ENCODE measurements around the gene KRTAP5-6. TPM values are rescaled to one million over a fixed set of nuclear protein-coding genes. Genes with fewer than 3 reads are reported as not detected.

Gene KRTAP5-6
- total and polyA plus RNA-seq, 2 donors (not counting 1 experiment from before 2014, with no cell fraction given) = not detected

DNA sequence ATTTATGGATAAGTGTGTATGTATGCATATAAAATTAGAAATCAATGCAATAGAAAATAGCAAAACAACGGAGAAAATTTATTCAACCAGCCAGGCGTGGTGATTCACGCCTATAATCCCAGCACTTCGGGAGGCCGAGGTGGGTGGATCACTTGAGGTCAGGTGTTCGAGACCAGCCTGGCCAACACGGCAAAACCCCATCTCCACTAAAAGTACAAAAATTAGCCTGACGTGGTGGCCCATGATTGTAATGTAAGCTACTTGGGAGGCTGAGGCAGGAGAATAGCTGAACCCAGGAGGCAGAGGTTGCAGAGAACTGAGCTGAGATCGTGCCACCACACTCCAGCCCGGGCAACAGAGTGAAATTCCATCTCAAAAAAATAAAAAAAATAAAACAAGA, 5.5 kb downstream of the KRTAP5-6 start:
- DNase-seq = no peak
- H3K4me1 Mint-ChIP-seq = peaks cover 31% of the 10 kb centered on the region
- Histone ChIP-seq H3K9me3 (ENCODE audit: control extremely low read depth in 1 of 3, control insufficient read depth in 2 of 3, insufficient read depth in 1 of 3, low read length in 2 of 3) (peaks cover 0 to 13% (median 0%) of the 10 kb centered on the region in 3 donors), H3K4me1 (ENCODE audit: control insufficient read depth in 2 of 2, insufficient read depth in 2 of 2, low read length in 2 of 2) (peaks cover 19 to 31% of the 10 kb centered on the region in 2 donors), H2AFZ (ENCODE audit: insufficient read depth, low read depth, low read length, poor library complexity, severe bottlenecking) (no peak overlapping the region), H3K36me3 (replicated peaks in 1 of 2; ENCODE audit: control extremely low read depth in 1 of 2, control insufficient read depth in 1 of 2, extremely low read depth in 1 of 2, insufficient read depth in 2 of 2, low read length in 1 of 2) (no peaks in the 10 kb centered on the region), H3K27me3 (replicated peaks in 1 of 4; ENCODE audit: control extremely low read depth in 1 of 4, control insufficient read depth in 3 of 4, insufficient read depth in 4 of 4, low read length in 3 of 4) (peaks cover 0 to 15% (median 0%) of the 10 kb centered on the region in 4 experiments), H3K79me2 (ENCODE audit: control insufficient read depth, insufficient read depth, low read length) (no peaks in the 10 kb centered on the region), H3K27ac (ENCODE audit: low read length in 2 of 2) (no peak overlapping the region), H3K4me2 (replicated peaks; ENCODE audit: low read depth, low read length, poor library complexity, severe bottlenecking) (no peak overlapping the region), H3K4me3 (ENCODE audit: control extremely low read depth in 1 of 5, extremely low read depth in 1 of 5, insufficient read depth in 1 of 5, low read depth in 2 of 5, low read length in 4 of 5) (no peak overlapping the region), H4K20me1 (ENCODE audit: control insufficient read depth, insufficient read depth, low read length, poor library complexity, severe bottlenecking) (no peaks in the 10 kb centered on the region), H3K9ac (ENCODE audit: low read length) (no peak overlapping the region)
- ATAC-seq (ENCODE audit: low read depth) = no peak
- intact Hi-C loops (cut with micrococcal nuclease) = no loop called here
- ChIA-PET CTCF (interaction anchor here (0.7 to 4.2 kb wide), 4 partner anchors 9 to 450 kb away, joined by 3 to 18 read pairs (median 11); no protein-coding TSS in a partner anchor), POLR2A (no interaction called here)
- peaks cover 4% of the 10 kb centered on the region for H3K9me3 Mint-ChIP-seq (ENCODE audit: insufficient read depth)
- no peak overlapping the region for H3K4me3 Mint-ChIP-seq
- TF ChIP-seq CTCF (IDR thresholded peaks at IDR 0.05) = no peak
- no peak for TF ChIP-seq EZH2 (IDR thresholded peaks at IDR 0.05; ENCODE audit: borderline replicate concordance, insufficient read depth, low read depth, low read length, poor library complexity, severe bottlenecking)
- peaks cover 17% of the 10 kb centered on the region for H3K27me3 Mint-ChIP-seq
- 93% methylated on average over 2 of the region's 10 CpGs for WGBS (ENCODE audit: insufficient coverage)
- no peak overlapping the region for H3K27ac Mint-ChIP-seq

DNA sequence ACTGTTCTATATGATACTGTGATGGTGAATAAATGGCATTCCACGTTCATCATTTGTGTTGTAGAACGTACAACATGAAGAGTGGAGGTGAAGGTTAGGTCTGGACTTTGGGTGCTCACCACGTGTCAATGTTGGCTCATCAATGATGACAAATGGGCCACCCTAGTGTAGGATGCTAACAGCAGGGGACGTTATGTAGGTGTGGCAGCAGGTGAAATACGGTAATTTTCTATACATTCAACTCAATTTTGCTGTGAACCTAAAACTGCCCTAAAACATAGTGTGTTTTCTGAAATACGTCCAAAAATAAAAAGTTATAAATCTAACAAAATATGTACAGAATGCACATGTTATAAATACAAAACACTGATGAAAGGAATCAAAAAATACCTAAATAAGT, 6.2 kb downstream of the KRTAP5-6 start:
- H3K27me3 ChIP-seq (replicated peaks in 1 of 4; ENCODE audit: control extremely low read depth in 1 of 4, control insufficient read depth in 3 of 4, insufficient read depth in 4 of 4, low read length in 3 of 4) = peaks cover 0 to 15% (median 0%) of the 10 kb centered on the region in 4 experiments
- no peak overlapping the region for H3K4me3 ChIP-seq (ENCODE audit: control extremely low read depth in 1 of 5, extremely low read depth in 1 of 5, insufficient read depth in 1 of 5, low read depth in 2 of 5, low read length in 4 of 5)
- H3K79me2 ChIP-seq (ENCODE audit: control insufficient read depth, insufficient read depth, low read length) = no peaks in the 10 kb centered on the region
- H2AFZ ChIP-seq (ENCODE audit: insufficient read depth, low read depth, low read length, poor library complexity, severe bottlenecking) = no peak overlapping the region
- Mint-ChIP-seq H3K4me1 (peaks cover 31% of the 10 kb centered on the region), H3K4me3 (no peak overlapping the region), H3K27ac (no peak overlapping the region), H3K27me3 (peaks cover 15% of the 10 kb centered on the region), H3K9me3 (ENCODE audit: insufficient read depth) (peaks cover 4% of the 10 kb centered on the region)
- no peak for DNase-seq
- ATAC-seq (ENCODE audit: low read depth) = no peak
- peaks cover 19 to 32% of the 10 kb centered on the region in 2 donors for H3K4me1 ChIP-seq (ENCODE audit: control insufficient read depth in 2 of 2, insufficient read depth in 2 of 2, low read length in 2 of 2)
- no peaks in the 10 kb centered on the region for H4K20me1 ChIP-seq (ENCODE audit: control insufficient read depth, insufficient read depth, low read length, poor library complexity, severe bottlenecking)
- peaks cover 0 to 13% (median 0%) of the 10 kb centered on the region in 3 donors for H3K9me3 ChIP-seq (ENCODE audit: control extremely low read depth in 1 of 3, control insufficient read depth in 2 of 3, insufficient read depth in 1 of 3, low read length in 2 of 3)
- H3K27ac ChIP-seq (ENCODE audit: low read length in 2 of 2) = no peak overlapping the region
- ChIA-PET POLR2A (no interaction called here), CTCF (interaction anchor here (0.7 to 4.2 kb wide), 3 partner anchors 9 to 129 kb away, joined by 3 to 18 read pairs (median 4); no protein-coding TSS in a partner anchor)
- H3K4me2 ChIP-seq (replicated peaks; ENCODE audit: low read depth, low read length, poor library complexity, severe bottlenecking) = no peak overlapping the region
- 96% methylated on average over 3 of the region's 6 CpGs for WGBS (ENCODE audit: insufficient coverage)
- TF ChIP-seq CTCF (IDR thresholded peaks at IDR 0.05) (no peak), EZH2 (IDR thresholded peaks at IDR 0.05; ENCODE audit: borderline replicate concordance, insufficient read depth, low read depth, low read length, poor library complexity, severe bottlenecking) (no peak)
- no peak overlapping the region for H3K9ac ChIP-seq (ENCODE audit: low read length)
- intact Hi-C loops (cut with micrococcal nuclease) = no loop called here
- H3K36me3 ChIP-seq (replicated peaks in 1 of 2; ENCODE audit: control extremely low read depth in 1 of 2, control insufficient read depth in 1 of 2, extremely low read depth in 1 of 2, insufficient read depth in 2 of 2, low read length in 1 of 2) = no peaks in the 10 kb centered on the region

Data from B cell (primary cell).